Neural cell (in vitro differentiated cells): ENCODE data around the gene CRNKL1.

ENCODE experiments used
- EP300 ChIP-seq: fragments of 450-650 bp; conservative IDR thresholded peaks from 2 replicates; pipeline ENCODE4 v1.6.1; 2014; ENCODE audit warnings: antibody characterized with exemption, mild to moderate bottlenecking, moderate library complexity; ENCODE audit not compliant: poor library complexity, severe bottlenecking
- EZH2 ChIP-seq: fragments of 200-600, 300-800 bp; shearing (Covaris generic), sonication (generic); IDR thresholded peaks from 2 replicates; pipeline ENCODE4 v1.6.1; 2014; ENCODE audit warnings: antibody characterized with exemption, low read length, borderline replicate concordance, mild to moderate bottlenecking; ENCODE audit not compliant: insufficient read depth, poor library complexity, severe bottlenecking
- POLR2AphosphoS5 ChIP-seq: IDR thresholded peaks from 2 replicates; pipeline ENCODE4 v1.6.1; 2012
- RAD21 ChIP-seq: fragments of 450-650 bp; conservative IDR thresholded peaks from 2 replicates; pipeline ENCODE4 v1.6.1; 2014; ENCODE audit warnings: antibody characterized with exemption, mild to moderate bottlenecking, moderate library complexity
- REST ChIP-seq: IDR thresholded peaks from 2 replicates; pipeline ENCODE4 v1.6.1; 2012; ENCODE audit warnings: borderline replicate concordance
- SMC3 ChIP-seq: fragments of 450-650 bp; conservative IDR thresholded peaks from 2 replicates; pipeline ENCODE4 v1.6.1; 2014; ENCODE audit warnings: antibody characterized with exemption, mild to moderate bottlenecking, moderate library complexity; ENCODE audit not compliant: poor library complexity
- TAF1 ChIP-seq: IDR thresholded peaks from 2 replicates; pipeline ENCODE4 v1.6.1; 2012; ENCODE audit warnings: low read depth
- TF ChIP-seq, protein P1 (sequence below): fragments of 450-650 bp; IDR thresholded peaks from 2 replicates; pipeline ENCODE4 v1.5.1; 2014; ENCODE audit warnings: antibody characterized with exemption, mild to moderate bottlenecking, moderate library complexity; ENCODE audit not compliant: poor library complexity, severe bottlenecking

DNA sequence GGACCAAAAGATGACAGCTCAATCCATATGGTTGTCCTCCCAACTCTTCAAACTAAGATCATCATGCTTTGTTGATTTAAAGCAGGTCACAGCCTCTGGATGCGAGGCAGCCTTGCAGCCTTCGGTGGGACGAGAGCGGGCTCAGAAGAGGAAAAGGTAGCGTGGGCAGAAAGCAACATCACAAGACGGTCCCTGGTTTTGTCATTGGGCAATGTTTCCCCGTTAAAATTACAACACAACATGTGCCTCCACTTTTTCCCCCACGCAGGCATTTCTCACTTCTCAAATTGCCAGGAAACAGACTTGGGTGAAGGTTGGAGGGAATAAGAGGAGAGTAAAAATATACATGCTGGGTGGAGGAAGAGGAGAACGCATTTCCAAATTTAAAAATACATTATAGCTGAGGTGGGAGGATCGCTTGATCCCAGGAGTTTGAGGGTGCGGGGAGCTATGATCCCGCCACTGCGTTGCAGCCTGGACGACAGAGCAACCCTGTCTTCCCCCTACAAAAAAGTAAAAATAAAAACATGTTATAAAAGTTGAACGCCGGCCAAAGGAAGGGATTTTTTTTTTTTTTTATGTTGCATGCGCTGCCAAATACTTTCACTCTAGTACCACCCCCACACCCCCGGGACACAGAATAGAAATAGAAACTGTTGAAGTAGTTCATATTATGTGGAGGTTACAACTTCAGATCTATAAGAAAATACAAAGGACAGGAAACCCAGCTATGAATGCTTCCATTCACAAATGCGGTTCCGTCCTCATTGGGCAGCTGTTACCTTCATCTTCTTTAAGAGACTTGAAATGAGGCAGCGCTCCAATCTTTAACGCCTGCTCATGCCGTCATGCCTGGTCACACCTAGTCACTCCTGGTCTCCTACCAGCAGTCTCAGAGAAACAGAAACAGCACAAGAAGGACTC is 49.0 kb downstream of the CRNKL1 start:
- no peak for TF ChIP-seq REST
- TF ChIP-seq, protein P1, sequence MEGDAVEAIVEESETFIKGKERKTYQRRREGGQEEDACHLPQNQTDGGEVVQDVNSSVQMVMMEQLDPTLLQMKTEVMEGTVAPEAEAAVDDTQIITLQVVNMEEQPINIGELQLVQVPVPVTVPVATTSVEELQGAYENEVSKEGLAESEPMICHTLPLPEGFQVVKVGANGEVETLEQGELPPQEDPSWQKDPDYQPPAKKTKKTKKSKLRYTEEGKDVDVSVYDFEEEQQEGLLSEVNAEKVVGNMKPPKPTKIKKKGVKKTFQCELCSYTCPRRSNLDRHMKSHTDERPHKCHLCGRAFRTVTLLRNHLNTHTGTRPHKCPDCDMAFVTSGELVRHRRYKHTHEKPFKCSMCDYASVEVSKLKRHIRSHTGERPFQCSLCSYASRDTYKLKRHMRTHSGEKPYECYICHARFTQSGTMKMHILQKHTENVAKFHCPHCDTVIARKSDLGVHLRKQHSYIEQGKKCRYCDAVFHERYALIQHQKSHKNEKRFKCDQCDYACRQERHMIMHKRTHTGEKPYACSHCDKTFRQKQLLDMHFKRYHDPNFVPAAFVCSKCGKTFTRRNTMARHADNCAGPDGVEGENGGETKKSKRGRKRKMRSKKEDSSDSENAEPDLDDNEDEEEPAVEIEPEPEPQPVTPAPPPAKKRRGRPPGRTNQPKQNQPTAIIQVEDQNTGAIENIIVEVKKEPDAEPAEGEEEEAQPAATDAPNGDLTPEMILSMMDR, result no peak
- TF ChIP-seq EZH2, result no peak
- no peak for TF ChIP-seq SMC3
- no peak for TF ChIP-seq POLR2AphosphoS5
- no peak for TF ChIP-seq RAD21
- TF ChIP-seq EP300, result no peak
- no peak for TF ChIP-seq TAF1
